Smooth muscle cell of the brain vasculature (primary cell): ENCODE results near the gene TDP1.
"Not testable (repeated sequence)": the region's sequence is repeated elsewhere in the genome, so short reads cannot be mapped to it uniquely, and the experiment has no call there.

Source experiments
- DNase-seq: peaks from one replicate; pipeline ENCODE4 v3.0.0-alpha.2; 2012; ENCODE audit warnings: low read depth, low spot score

Gene TDP1

DNA sequence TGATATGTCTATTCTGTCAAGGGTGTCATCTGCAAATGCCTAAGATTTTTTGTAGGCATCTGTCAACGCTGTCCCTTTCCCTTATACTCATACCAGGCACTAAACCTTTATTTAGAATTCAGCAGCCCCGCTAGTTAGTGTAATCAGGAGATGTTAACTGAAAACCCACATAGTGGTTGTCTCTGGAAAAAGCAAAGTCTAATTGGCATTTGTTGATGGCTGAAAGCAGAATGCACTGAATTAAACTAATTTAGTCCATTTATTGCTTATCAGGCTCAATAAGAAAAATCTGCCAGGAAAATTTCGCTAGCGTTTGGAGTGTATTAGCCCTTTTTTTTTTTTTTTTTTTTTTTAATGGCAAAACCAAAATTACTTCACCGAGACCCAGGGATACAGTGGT, 34.5 kb downstream of the TDP1 start:
- DNase-seq: no peak

GRCh38 chr14:89990623-89991275, 35.0 kb downstream of the TDP1 start:
- no peak for DNase-seq

GRCh38 chr14:89992273-89992672, 36.5 kb downstream of the TDP1 start:
- DNase-seq: no peak

GRCh38 chr14:89996963-89997362, 41.2 kb downstream of the TDP1 start:
- no peak for DNase-seq

DNA sequence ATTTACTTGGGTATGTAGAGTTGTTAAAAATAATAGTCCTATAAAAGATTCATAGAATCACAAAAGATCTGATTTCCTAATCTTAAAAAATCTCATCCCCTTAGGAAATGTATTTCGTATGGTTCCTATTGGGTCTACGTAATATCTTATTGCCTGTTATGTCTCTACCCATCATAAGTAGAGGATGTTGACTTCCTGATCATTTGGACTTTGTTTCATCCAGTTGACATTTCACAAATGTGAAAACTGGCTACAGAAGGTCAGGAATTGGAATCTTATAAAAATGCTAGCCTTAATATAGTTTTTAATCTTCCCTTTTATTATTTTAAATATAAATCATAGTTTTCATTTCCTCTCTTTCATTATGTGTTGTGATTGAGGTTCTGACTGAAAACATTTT, 45.2 kb downstream of the TDP1 start:
- no peak for DNase-seq

GRCh38 chr14:90003526-90004307, 48.0 kb downstream of the TDP1 start:
- DNase-seq: no peak

DNA sequence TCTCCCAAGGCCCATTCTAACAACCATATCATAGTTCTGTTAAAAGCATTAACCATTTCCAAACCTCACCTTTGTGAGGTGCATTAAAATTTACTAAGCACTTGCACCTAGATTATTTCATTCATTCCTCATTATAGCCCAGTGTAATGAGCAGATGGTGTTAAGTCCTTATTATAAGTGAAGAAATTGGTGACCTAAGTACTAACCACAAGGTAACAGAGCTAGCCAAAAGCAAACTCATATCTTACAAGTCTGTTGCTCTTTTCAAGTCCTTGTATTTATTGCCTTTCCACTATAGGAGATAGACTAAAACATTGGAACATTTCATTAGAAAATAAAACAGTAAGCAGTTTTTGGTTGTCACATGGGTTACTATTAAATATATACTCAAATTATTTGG, 49.7 kb downstream of the TDP1 start:
- no peak for DNase-seq

- DNase-seq: no peak
Observed at GRCh38 chr14:90005939-90006530, 50.3 kb downstream of the TDP1 start.

DNA sequence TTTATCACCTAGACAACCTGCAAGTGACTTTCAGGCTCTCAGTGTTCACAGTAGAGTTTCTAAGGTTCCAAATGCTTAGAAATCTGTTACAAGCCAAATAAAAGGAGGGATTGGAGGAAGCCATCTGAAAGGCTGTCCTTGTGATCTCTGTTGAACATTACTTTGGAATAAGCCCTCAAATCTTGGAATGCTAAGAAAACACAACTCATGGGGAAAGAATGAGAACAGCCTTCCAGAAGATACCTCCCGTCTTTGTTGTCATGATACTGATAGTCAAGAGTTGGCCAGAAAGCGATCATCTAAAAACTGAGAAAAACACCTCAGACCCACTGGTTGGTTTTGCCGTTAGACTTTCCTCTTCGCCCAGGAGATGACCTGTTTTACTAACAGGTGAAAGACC, 61.6 kb downstream of the TDP1 start:
- DNase-seq: no peak

GRCh38 chr14:90019824-90020523, 64.2 kb downstream of the TDP1 start:
- no peak for DNase-seq

DNA sequence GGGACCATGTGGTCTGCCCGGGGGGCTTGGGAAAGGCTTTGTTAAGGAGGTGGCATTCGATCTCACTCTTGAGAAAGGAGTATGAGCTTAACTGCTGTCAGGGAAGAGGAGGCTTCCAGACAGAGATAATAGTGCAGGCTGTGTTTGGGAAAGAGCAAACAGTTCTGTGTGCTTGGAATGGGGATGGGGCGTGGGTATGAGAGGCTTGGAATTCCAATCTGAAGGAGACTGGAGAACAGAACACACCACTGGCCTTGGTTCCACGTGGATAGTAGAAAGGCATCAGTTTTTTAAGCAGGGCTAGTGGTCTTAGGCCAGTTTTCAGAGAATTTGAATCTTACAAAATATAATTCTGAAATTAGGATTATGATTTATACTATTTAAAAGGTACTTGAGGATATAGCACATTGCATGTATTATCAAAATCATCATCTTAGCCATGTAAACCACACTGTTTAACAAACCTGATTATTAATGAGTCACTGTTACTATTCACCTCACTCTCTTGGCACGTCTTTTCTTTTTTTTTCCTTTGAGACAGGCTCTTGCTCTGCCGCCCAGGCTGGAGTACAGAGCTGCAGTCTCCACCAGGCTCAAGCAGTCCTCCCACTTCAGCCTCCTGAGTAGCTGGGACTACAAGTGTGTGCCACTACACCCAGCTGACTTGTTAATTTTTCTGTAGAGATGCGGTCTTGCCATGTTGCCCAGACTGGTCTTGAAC, 67.6 kb downstream of the TDP1 start:
- DNase-seq: no peak

DNA sequence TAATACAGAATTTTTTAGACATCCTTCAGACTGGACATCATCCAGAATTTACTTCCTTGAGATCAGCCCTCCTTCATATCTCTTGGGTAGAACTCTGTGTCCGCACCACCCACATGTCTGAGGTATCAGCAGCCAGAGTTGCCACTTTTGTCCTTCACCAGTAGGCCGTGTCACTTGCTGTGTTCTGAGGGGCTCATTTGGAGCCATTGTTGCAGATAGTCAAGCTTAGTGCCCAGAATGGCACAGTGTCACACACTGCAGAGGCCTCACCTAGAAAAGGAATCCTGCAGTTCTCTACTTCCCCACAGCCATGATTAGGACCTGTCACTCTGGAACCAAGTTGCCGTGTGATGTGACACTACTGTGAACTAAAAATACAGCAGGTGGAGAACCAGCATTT, 69.2 kb downstream of the TDP1 start:
- no peak for DNase-seq

DNA sequence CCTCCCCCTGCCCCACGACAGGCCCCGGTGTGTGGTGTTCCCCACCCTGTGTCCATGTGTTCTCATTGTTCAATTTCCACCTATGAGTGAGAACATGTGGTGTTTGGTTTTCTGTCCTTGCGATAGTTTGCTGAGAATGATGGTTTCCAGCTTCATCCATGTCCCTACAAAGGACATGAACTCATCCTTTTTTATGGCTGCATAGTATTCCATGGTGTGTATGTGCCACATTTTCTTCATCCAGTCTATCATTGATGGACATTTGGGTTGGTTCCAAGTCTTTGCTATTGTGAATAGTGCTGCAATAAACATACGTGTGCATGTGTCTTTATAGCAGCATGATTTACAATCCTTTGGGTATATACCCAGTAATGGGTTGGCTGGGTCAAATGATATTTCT, 70.9 kb downstream of the TDP1 start:
- not testable (repeated sequence) for DNase-seq

DNA sequence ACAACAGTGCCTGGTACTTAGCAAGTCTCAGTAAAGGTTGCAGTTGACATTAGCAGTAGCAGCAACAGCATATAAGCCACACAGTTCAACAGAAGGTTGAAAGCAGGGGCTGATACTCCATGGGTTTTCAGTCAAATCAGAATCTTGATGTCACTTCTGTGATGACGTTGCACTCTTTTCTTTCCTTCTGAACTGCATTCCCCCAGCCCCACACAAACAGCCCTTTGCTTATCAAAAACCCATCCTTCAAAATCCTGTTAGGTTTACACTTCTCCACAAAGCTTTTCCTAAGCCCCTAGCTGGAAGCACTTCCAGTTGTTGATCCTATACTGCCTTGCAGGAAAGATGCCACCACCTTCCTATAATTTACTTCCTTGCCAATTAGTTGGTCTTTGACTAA, 72.1 kb downstream of the TDP1 start:
- DNase-seq: no peak

- no peak for DNase-seq
Observed at GRCh38 chr14:90034156-90034555, 78.4 kb downstream of the TDP1 start.

DNA sequence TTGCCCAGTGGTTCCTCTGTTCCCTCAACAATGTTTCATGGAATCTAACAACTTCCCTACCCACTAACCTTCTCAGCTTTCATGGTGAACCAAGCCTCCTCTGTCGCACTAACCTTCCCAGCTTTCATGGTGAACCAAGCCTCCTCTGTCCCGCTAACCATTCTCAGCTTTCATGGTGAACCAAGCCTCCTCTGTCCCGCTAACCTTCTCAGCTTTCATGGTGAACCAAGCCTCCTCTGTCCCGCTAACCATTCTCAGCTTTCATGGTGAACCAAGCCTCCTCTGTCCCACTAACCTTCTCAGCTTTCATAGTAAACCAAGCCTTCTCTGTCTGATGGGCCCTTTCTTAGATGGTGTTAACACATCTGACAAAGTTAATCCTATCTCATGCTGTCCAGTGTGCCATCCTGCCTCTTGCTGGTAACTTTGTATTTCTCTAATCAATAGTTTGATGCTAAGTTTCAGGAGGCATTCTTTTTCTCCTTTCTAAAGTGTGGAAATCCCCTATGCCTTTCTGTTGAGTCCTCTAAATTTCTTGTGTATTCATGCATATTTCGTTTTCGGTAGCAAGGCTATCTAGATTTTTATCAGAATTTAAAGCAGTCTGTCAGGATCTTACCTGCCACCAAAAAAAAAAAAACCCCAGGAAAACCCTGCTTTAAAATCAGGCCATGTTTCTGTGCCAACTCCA, 79.3 kb downstream of the TDP1 start:
- no peak for DNase-seq

GRCh38 chr14:90039253-90040010, 83.7 kb downstream of the TDP1 start:
- no peak for DNase-seq

- no peak for DNase-seq
Observed at GRCh38 chr14:90040411-90040810, 84.7 kb downstream of the TDP1 start.

DNA sequence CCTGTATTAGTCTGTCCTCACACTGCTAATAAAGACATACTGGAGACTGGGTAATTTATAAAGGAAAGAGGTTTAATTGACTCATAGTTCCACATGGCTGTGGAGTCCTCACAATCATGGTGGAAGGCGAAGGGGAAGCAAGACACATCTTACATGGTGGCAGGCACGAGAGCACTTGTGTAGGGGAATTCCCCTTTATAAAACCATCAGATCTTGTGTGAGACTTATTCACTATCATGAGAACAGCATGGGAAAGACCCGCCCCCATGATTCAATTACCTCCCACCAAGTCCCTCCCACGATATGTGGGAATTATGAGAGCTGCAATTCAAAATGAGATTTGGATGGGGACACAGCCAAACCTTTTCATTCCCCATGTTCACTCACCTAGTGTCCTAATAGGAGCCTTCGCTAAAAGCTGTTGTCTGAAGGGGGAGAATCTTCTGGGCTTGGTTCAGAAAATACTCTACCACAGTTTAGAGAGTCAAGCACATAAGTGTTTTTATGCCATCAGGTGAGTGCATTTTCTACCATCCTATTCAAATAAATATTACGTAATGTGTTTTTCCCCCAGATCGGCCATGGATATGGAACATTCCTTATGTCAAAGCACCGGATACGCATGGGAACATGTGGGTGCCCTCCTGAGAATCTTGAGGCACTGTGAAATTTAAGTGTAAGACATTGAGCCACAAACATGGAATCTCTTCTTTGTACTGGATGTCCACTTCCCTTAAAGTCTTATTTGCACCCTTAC, 86.9 kb downstream of the TDP1 start:
- no peak for DNase-seq

GRCh38 chr14:90045616-90046015, 89.9 kb downstream of the TDP1 start:
- DNase-seq: no peak
